ENCODE results near the gene DNAAF8.

GRCh38 chr16:4689091-4689671 lies 45.2 kb upstream of the DNAAF8 start:
- TF ChIP-seq CTCF (IDR thresholded peaks at IDR 0.05; ENCODE audit: borderline replicate concordance, extremely low read depth, low read length, poor library complexity, severe bottlenecking): no peak
- TF ChIP-seq EZH2 (IDR thresholded peaks at IDR 0.05; ENCODE audit: borderline replicate concordance, low read depth, low read length, severe bottlenecking): no peak

Measured in DND-41 (cell line).